Activated CD4-positive, alpha-beta T cell treated with anti-CD3 and anti-CD28 coated beads, Interleukin-2, amount 50 U/mL, for 1 hour (primary cell): ENCODE data around the gene KCTD19.
"Not testable (repeated sequence)": the region's sequence is repeated elsewhere in the genome, so short reads cannot be mapped to it uniquely, and the experiment has no call there.

Experiments
- DNase-seq: peaks from one replicate; pipeline ENCODE4 v3.0.0-alpha.2; 2020

Gene KCTD19

GRCh38 chr16:67326472-67327309 lies at the start of gene KCTD19, which contains the start of gene LRRC36:
TSS of gene KCTD19 (minus strand) at chr16:67326741. CDS start at chr16:67326707, 34 bp downstream.
TSS of gene LRRC36 (plus strand) at chr16:67326815. CDS start at chr16:67326863, 48 bp downstream.
- DNase-seq = peak; percentile 34

- not testable (repeated sequence) for DNase-seq
Measured at GRCh38 chr16:67376012-67376411, 49.5 kb upstream of the KCTD19 start.

GRCh38 chr16:67372664-67373063 lies 46.1 kb upstream of the KCTD19 start:
- DNase-seq = no peak

- DNase-seq = no peak
Measured at GRCh38 chr16:67370661-67371060, 44.1 kb upstream of the KCTD19 start.

- no peak for DNase-seq
Measured at GRCh38 chr16:67364600-67365235, 38.2 kb upstream of the KCTD19 start.

- DNase-seq = no peak
Measured at GRCh38 chr16:67361038-67361437, 34.5 kb upstream of the KCTD19 start.

- not testable (repeated sequence) for DNase-seq
Measured at GRCh38 chr16:67359540-67360269, 33.2 kb upstream of the KCTD19 start.

GRCh38 chr16:67357561-67357960 lies 31.0 kb upstream of the KCTD19 start:
- DNase-seq = no peak

- no peak for DNase-seq
Measured at GRCh38 chr16:67356396-67356795, 29.9 kb upstream of the KCTD19 start.

- not testable (repeated sequence) for DNase-seq
Measured at GRCh38 chr16:67352463-67352862, 25.9 kb upstream of the KCTD19 start.

- DNase-seq = no peak
Measured at GRCh38 chr16:67350324-67350723, 23.8 kb upstream of the KCTD19 start.

GRCh38 chr16:67349172-67349571 lies 22.6 kb upstream of the KCTD19 start:
- DNase-seq = no peak

- DNase-seq = no peak
Measured at GRCh38 chr16:67346341-67346740, 19.8 kb upstream of the KCTD19 start.

GRCh38 chr16:67345401-67345800 lies 18.9 kb upstream of the KCTD19 start:
- no peak for DNase-seq

GRCh38 chr16:67342616-67343015 lies 16.1 kb upstream of the KCTD19 start:
- DNase-seq = no peak

GRCh38 chr16:67341250-67341649 lies 14.7 kb upstream of the KCTD19 start:
- DNase-seq = no peak

- no peak for DNase-seq
Measured at GRCh38 chr16:67339453-67339852, 12.9 kb upstream of the KCTD19 start.

- no peak for DNase-seq
Measured at GRCh38 chr16:67336648-67337047, 10.1 kb upstream of the KCTD19 start.

GRCh38 chr16:67336116-67336515 lies 9.6 kb upstream of the KCTD19 start:
- no peak for DNase-seq

GRCh38 chr16:67333315-67333714 lies 6.8 kb upstream of the KCTD19 start:
- no peak for DNase-seq

- no peak for DNase-seq
Measured at GRCh38 chr16:67329901-67330300, 3.4 kb upstream of the KCTD19 start.

- no peak for DNase-seq
Measured at GRCh38 chr16:67327743-67328142, 1.2 kb upstream of the KCTD19 start.

GRCh38 chr16:67326115-67326471 lies 448 bp downstream of the KCTD19 start:
- DNase-seq = no peak

GRCh38 chr16:67317853-67318252 lies 8.7 kb downstream of the KCTD19 start:
- DNase-seq = no peak
